HEK293 (cell line): ENCODE data around the gene SSTR3.

Experiments used
- CTCF ChIA-PET: fragments of 350-600 bp; formaldehyde crosslinking; extraction: SDS; loops from one replicate; lab custom pipeline; 2021; ENCODE audit warnings: antibody characterized with exemption; lab: Yijun Ruan, JAX
- POLR2A ChIA-PET: fragments of 300-600 bp; formaldehyde crosslinking; extraction: SDS; loops from one replicate; lab custom pipeline; 2020; ENCODE audit warnings: antibody characterized with exemption, inconsistent platforms; lab: Yijun Ruan, JAX
- H3K27ac ChIP-seq: fragments of 200-500 bp; sonication (Bioruptor generic); 2 replicates; pipeline ENCODE4 v1.5.1; 2014; ENCODE audit warnings: low read depth, low read length, control low read depth, inconsistent platforms; ENCODE audit errors: extremely low read depth
- H3K36me3 ChIP-seq, 2 experiments: fragments of 200-500 bp in 1 of 2; sonication (Bioruptor generic) in 1 of 2; 1 replicate in 1 of 2; 2 replicates in 1 of 2; pipeline ENCODE4 v1.5.1; 2014 to 2017; ENCODE audit warnings: inconsistent platforms in 2 of 2, low read length in 2 of 2; ENCODE audit not compliant: control insufficient read depth in 2 of 2, insufficient read depth in 1 of 2
- H3K4me1 ChIP-seq: fragments of 200-500 bp; sonication (Bioruptor generic); 2 replicates; pipeline ENCODE4 v1.5.1; 2014; ENCODE audit warnings: mild to moderate bottlenecking, low read length, inconsistent platforms; ENCODE audit not compliant: control insufficient read depth, insufficient read depth
- H3K4me3 ChIP-seq: 2 replicates; pipeline ENCODE4 v1.5.1; 2011; ENCODE audit warnings: low read depth, mild to moderate bottlenecking, control low read depth, low read length, moderate library complexity
- H3K9me3 ChIP-seq: fragments of 200-500 bp; sonication (Bioruptor generic); 2 replicates; pipeline ENCODE4 v1.5.1; 2014; ENCODE audit warnings: low read depth, low read length, inconsistent platforms; ENCODE audit not compliant: control insufficient read depth, insufficient read depth
- HIC1 ChIP-seq: fragments of 450-650 bp; formaldehyde crosslinking; IDR thresholded peaks from 2 replicates; pipeline ENCODE4 v1.5.1; 2016; ENCODE audit warnings: missing biosample characterization, missing genetic modification characterization
- IKZF3 ChIP-seq: fragments of 450-650 bp; IDR thresholded peaks from 2 replicates; pipeline ENCODE4 v1.5.0; 2018; ENCODE audit warnings: missing biosample characterization, mild to moderate bottlenecking, missing genetic modification characterization, moderate library complexity
- SP2 ChIP-seq: fragments of 450-650 bp; formaldehyde crosslinking; IDR thresholded peaks from 2 replicates; pipeline ENCODE4 v1.5.1; 2016; ENCODE audit warnings: missing biosample characterization, missing genetic modification characterization
- TCF7L2 ChIP-seq: IDR thresholded peaks from 2 replicates; pipeline ENCODE4 v1.6.1; 2011; ENCODE audit warnings: low read depth, mild to moderate bottlenecking, inconsistent platforms, low read length, moderate library complexity, borderline replicate concordance
- WT1 ChIP-seq: fragments of 450-650 bp; formaldehyde crosslinking; IDR thresholded peaks from 2 replicates; pipeline ENCODE4 v1.5.1; 2016; ENCODE audit warnings: missing biosample characterization, missing genetic modification characterization
- ZBTB7A ChIP-seq: fragments of 450-650 bp; formaldehyde crosslinking; IDR thresholded peaks from 2 replicates; pipeline ENCODE4 v1.5.1; 2016; ENCODE audit warnings: low read depth, missing biosample characterization, missing genetic modification characterization
- ZEB2 ChIP-seq: fragments of 450-650 bp; formaldehyde crosslinking; IDR thresholded peaks from 2 replicates; pipeline ENCODE4 v1.5.1; 2016; ENCODE audit warnings: missing biosample characterization, missing genetic modification characterization
- ZFP3 ChIP-seq: fragments of 450-650 bp; formaldehyde crosslinking; IDR thresholded peaks from 2 replicates; pipeline ENCODE4 v1.5.1; 2016; ENCODE audit warnings: low read depth, missing biosample characterization, missing genetic modification characterization
- ZNF10 ChIP-seq: fragments of 450-650 bp; formaldehyde crosslinking; IDR thresholded peaks from 2 replicates; pipeline ENCODE4 v1.5.1; 2017; ENCODE audit warnings: missing biosample characterization, missing genetic modification characterization
- ZNF114 ChIP-seq: fragments of 450-650 bp; formaldehyde crosslinking; IDR thresholded peaks from 2 replicates; pipeline ENCODE4 v1.5.0; 2017; ENCODE audit warnings: missing biosample characterization, missing genetic modification characterization
- ZNF140 ChIP-seq: fragments of 450-650 bp; formaldehyde crosslinking; IDR thresholded peaks from 2 replicates; pipeline ENCODE4 v1.5.1; 2016; ENCODE audit warnings: missing biosample characterization, missing genetic modification characterization
- ZNF169 ChIP-seq: fragments of 450-650 bp; formaldehyde crosslinking; IDR thresholded peaks from 2 replicates; pipeline ENCODE4 v1.5.1; 2016; ENCODE audit warnings: missing biosample characterization, missing genetic modification characterization
- ZNF239 ChIP-seq: fragments of 450-650 bp; formaldehyde crosslinking; IDR thresholded peaks from 2 replicates; pipeline ENCODE4 v1.5.1; 2016; ENCODE audit warnings: missing biosample characterization, missing genetic modification characterization
- ZNF274 ChIP-seq, 2 experiments: fragments of 200-500 bp in 1 of 2; fragments of 450-650 bp in 1 of 2; sonication (Bioruptor generic) in 1 of 2; formaldehyde crosslinking in 1 of 2; IDR thresholded peaks; 2 replicates each; pipeline versions ENCODE4 v1.5.1 to v1.6.1; 2014 to 2016; ENCODE audit warnings: borderline replicate concordance in 1 of 2, inconsistent platforms in 1 of 2, low read length in 1 of 2, missing biosample characterization in 1 of 2, missing genetic modification characterization in 1 of 2
- ZNF324 ChIP-seq: fragments of 450-650 bp; formaldehyde crosslinking; IDR thresholded peaks from 2 replicates; pipeline ENCODE4 v1.5.1; 2016; ENCODE audit warnings: missing biosample characterization, missing genetic modification characterization
- ZNF433 ChIP-seq: fragments of 450-650 bp; formaldehyde crosslinking; IDR thresholded peaks from 2 replicates; pipeline ENCODE4 v1.5.1; 2016; ENCODE audit warnings: missing biosample characterization, missing genetic modification characterization, low read depth
- ZNF521 ChIP-seq: fragments of 450-650 bp; formaldehyde crosslinking; IDR thresholded peaks from 2 replicates; pipeline ENCODE4 v1.5.1; 2017; ENCODE audit warnings: missing biosample characterization, mild to moderate bottlenecking, missing genetic modification characterization
- ZNF610 ChIP-seq: fragments of 450-650 bp; formaldehyde crosslinking; IDR thresholded peaks from 2 replicates; pipeline ENCODE4 v1.5.1; 2016; ENCODE audit warnings: missing biosample characterization, missing genetic modification characterization, borderline replicate concordance
- ZNF76 ChIP-seq: fragments of 450-650 bp; formaldehyde crosslinking; IDR thresholded peaks from 2 replicates; pipeline ENCODE4; 2016; ENCODE audit warnings: low read depth, missing biosample characterization, missing genetic modification characterization, borderline replicate concordance
- ZNF768 ChIP-seq: fragments of 450-650 bp; formaldehyde crosslinking; IDR thresholded peaks from 2 replicates; pipeline ENCODE4 v1.5.1; 2018; ENCODE audit warnings: missing biosample characterization, mild to moderate bottlenecking, missing genetic modification characterization
- ZNF777 ChIP-seq: fragments of 450-650 bp; formaldehyde crosslinking; IDR thresholded peaks from 2 replicates; pipeline ENCODE4 v1.5.1; 2017; ENCODE audit warnings: missing biosample characterization, missing genetic modification characterization, borderline replicate concordance
- TF ChIP-seq, protein P1 (sequence below): fragments of 450-650 bp; formaldehyde crosslinking; IDR thresholded peaks from 2 replicates; pipeline ENCODE4 v1.5.1; 2016; ENCODE audit warnings: missing biosample characterization, missing genetic modification characterization

SSTR3 gene

DNA sequence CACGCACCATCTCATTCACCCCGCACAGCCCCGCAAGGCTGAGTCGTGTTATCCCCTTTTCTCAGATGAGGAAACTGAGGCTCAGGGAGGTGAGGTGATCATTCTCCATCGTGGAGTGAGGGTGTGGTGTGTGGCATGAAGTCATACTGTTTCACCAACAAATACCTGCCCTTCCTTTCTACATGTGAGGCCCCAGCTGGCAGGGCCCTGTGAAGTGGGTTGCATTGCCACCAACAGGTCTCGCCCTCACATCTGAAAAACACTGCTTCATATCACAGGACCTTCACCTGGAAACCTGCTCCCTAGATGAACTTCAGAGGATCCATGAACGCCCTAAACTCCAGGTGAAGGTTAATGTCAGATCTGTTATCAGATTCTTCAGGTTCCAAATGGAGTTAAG lies 4.3 kb downstream of the SSTR3 start:
- no peak for TF ChIP-seq ZNF324 (tag by site-specific recombination)
- TF ChIP-seq SP2 (tag by site-specific recombination): no peak
- TF ChIP-seq ZEB2: no peak
- no peak for TF ChIP-seq ZNF274 (IDR thresholded peaks at IDR 0.05; ENCODE audit: low read length)
- TF ChIP-seq ZNF274 (tag by site-specific recombination; IDR thresholded peaks at IDR 0.05; ENCODE audit: borderline replicate concordance): no peak
- no peak for TF ChIP-seq TCF7L2
- no peak for TF ChIP-seq ZNF140 (tag by site-specific recombination)
- TF ChIP-seq ZNF114: no peak
- TF ChIP-seq ZNF610: no peak
- TF ChIP-seq ZNF76 (tag by site-specific recombination): no peak
- TF ChIP-seq WT1: no peak
- TF ChIP-seq IKZF3 (tag by site-specific recombination): no peak
- TF ChIP-seq ZBTB7A (tag by site-specific recombination): no peak
- TF ChIP-seq ZNF433 (tag by site-specific recombination): no peak
- TF ChIP-seq, protein P1, sequence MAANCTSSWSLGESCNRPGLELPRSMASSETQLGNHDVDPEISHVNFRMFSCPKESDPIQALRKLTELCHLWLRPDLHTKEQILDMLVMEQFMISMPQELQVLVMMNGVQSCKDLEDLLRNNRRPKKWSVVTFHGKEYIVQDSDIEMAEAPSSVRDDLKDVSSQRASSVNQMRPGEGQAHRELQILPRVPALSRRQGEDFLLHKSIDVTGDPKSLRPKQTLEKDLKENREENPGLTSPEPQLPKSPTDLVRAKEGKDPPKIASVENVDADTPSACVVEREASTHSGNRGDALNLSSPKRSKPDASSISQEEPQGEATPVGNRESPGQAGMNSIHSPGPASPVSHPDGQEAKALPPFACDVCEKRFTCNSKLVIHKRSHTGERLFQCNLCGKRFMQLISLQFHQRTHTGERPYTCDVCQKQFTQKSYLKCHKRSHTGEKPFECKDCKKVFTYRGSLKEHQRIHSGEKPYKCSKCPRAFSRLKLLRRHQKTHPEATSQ (tag by site-specific recombination): no peak
- no peak for TF ChIP-seq ZNF10 (tag by site-specific recombination)
- TF ChIP-seq ZNF768 (tag by site-specific recombination): no peak
- TF ChIP-seq ZNF777 (tag by site-specific recombination): no peak
- H3K4me3 ChIP-seq: no peak overlapping the region
- ChIA-PET CTCF (interaction anchor here (1.0 to 3.9 kb wide), 2 partner anchors 8 to 9 kb away, joined by 4 to 24 read pairs; no protein-coding TSS in a partner anchor), POLR2A (interaction anchor here (1.5 kb wide), 1 partner anchor 9 kb away, joined by 7 read pairs; no protein-coding TSS in a partner anchor)
- no peak overlapping the region for H3K27ac ChIP-seq
- H3K4me1 ChIP-seq: no peaks in the 10 kb centered on the region
- no peaks in the 10 kb centered on the region for H3K9me3 ChIP-seq
- no peaks in the 10 kb centered on the region for H3K36me3 ChIP-seq

DNA sequence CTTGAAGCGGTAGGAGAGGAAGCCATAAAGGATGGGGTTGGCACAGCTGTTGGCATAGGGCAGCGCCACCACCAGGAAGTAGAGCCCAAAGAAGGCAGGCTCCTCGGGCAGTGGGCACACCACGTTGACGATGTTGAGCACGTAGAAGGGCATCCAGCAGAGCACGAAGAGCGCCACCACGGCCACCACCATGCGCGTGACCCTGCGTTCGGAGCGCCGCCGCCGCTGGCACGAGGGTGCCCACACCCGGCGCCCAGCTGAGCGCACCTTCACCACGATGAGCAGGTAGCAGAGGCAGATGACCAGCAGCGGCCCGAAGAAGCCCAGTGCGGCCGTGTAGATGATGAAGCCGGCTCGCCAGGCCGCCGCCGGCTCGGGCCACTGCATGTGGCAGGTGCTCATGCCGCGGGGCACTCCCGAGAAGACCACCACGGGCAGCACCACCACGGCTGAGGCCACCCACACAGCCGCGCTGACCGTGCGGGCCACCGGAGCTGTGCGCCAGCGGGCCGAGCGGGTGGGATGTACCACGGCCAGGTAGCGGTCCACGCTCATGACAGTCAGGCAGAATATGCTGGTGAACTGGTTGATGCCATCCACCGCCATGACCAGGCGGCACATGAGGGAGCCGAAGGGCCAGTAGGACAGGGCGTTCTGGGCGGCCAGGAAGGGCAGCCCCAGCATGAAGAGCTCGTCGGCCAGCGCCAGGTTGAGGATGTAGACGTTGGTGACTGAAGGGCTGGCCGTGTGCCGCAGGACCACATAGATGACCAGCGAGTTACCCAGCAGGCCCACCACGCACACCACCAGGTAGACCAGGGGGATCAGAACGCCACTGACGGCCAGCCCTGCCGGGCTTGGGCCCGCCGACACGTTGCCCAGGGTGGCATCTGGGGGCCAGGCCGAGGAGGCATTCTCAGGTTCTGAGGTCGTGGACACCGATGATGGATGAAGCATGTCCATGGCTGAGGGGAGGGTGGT lies 5.1 kb downstream of the SSTR3 start:
- no peaks in the 10 kb centered on the region for H3K9me3 ChIP-seq
- POLR2A ChIA-PET: no interaction called here
- no peak overlapping the region for H3K27ac ChIP-seq
- TF ChIP-seq ZFP3 (tag by site-specific recombination) (no peak), HIC1 (tag by site-specific recombination) (0 out of 2 replicates have a peak, but pooled peaks have one; percentile 16), ZNF610 (no peak), ZNF10 (tag by site-specific recombination) (no peak), ZNF521 (tag by site-specific recombination) (no peak), ZNF169 (tag by site-specific recombination) (no peak), ZNF239 (no peak)
- no peak overlapping the region for H3K4me3 ChIP-seq
- CTCF ChIA-PET: interaction anchor here (0.6 to 1.9 kb wide), 3 partner anchors 8 to 248 kb away, joined by 3 to 11 read pairs (median 4); no protein-coding TSS in a partner anchor
- no peaks in the 10 kb centered on the region for H3K4me1 ChIP-seq
- no peaks in the 10 kb centered on the region for H3K36me3 ChIP-seq
